ENCODE results near the gene HLF.

HLF gene

DNA sequence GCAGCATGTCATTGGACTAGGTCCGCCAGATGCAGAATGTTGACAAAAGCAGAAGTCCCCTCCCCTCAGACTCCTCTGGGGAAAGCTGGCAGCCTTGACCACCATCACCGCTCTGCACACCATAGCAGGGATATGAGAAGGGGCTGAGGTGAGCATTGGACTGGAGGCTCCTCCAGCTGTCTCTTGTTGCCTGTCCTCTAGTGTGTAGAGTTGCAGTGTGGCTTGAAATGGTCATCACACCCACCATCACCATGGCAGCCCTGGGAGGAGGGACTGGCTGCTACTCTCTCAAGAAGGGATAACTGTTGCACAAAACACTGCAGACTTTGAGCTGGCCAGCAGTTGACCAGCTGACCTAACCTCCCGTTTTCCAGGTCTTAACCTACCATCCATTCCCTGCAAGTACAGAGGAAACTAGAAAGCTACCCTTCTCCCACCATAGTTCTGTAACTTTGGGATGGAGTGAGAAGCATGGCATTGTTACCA, 38.3 kb downstream of the HLF start:
- Mint-ChIP-seq H3K9me3 (no peaks in the 10 kb centered on the region), H3K4me1 (peaks cover 10% of the 10 kb centered on the region), H3K4me3 (no peak overlapping the region), H3K27me3 (ENCODE audit: low read depth) (no peaks in the 10 kb centered on the region), H3K36me3 (ENCODE audit: low read depth) (no peaks in the 10 kb centered on the region), H3K27ac (no peak overlapping the region)
- TF ChIP-seq, protein P1, sequence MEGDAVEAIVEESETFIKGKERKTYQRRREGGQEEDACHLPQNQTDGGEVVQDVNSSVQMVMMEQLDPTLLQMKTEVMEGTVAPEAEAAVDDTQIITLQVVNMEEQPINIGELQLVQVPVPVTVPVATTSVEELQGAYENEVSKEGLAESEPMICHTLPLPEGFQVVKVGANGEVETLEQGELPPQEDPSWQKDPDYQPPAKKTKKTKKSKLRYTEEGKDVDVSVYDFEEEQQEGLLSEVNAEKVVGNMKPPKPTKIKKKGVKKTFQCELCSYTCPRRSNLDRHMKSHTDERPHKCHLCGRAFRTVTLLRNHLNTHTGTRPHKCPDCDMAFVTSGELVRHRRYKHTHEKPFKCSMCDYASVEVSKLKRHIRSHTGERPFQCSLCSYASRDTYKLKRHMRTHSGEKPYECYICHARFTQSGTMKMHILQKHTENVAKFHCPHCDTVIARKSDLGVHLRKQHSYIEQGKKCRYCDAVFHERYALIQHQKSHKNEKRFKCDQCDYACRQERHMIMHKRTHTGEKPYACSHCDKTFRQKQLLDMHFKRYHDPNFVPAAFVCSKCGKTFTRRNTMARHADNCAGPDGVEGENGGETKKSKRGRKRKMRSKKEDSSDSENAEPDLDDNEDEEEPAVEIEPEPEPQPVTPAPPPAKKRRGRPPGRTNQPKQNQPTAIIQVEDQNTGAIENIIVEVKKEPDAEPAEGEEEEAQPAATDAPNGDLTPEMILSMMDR (IDR thresholded peaks at IDR 0.05; ENCODE audit: unreplicated experiment in 3 of 3), result no peak

DNA sequence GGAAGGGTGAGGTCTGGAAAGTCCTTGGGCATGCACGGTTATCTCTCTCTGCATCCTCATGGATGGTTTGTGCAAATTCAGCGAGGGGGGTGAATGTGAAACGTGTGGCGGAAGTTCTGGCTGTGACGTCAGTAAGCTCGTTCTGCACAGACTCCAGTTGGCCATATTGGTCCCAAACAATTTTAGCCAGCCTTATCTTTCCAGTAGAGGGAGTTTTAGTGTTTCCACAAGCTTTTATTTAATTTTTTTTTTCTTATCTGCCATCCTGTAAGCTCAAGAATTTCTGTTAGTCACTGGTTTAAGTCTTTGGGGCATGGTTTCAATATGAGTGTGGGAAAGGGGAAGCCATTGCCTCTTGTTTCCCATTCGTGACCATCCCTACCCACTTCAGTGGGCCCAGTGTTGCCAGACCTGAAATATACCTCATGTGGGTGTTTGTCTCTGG, 39.0 kb downstream of the HLF start:
- peaks cover 10% of the 10 kb centered on the region for H3K4me1 Mint-ChIP-seq
- no peak overlapping the region for H3K27ac Mint-ChIP-seq
- H3K4me3 Mint-ChIP-seq, result no peak overlapping the region
- no peaks in the 10 kb centered on the region for H3K9me3 Mint-ChIP-seq
- no peaks in the 10 kb centered on the region for H3K36me3 Mint-ChIP-seq (ENCODE audit: low read depth)
- H3K27me3 Mint-ChIP-seq (ENCODE audit: low read depth), result no peaks in the 10 kb centered on the region
- TF ChIP-seq, protein P1 (IDR thresholded peaks at IDR 0.05; ENCODE audit: unreplicated experiment in 3 of 3), result no peak

DNA sequence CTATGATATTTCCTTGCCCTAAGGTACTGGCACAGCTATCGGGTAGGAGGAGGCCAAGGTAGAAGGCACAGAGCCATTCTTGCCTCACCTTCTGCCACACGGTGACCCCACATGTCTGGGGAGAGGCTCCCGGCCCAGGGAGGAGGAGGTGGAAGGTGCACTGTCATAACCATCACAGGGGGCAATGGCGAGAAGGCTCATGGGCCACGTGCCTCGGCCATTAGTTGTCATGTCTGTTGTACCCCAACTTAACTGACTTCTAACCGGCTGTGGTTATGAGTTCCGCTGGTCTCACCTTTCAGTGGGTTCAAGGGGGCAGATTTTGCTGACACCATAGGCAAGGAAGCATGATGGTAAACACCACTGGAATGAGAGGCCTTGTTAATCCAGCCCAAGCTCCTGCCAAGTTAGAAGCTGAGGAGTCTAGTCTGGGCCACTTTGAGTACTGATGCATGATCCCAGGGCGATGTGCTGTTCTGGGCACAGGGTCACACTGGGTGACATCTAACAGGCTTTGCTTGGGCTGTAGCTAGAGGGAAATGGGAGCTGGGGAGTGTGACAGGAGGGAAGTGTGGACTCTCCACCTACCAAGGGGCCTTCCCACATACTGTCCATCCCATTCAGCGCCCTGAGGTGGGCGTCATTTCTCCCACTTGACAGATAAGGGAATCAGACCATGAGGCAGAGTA, 39.6 kb downstream of the HLF start:
- Mint-ChIP-seq H3K36me3 (ENCODE audit: low read depth) (no peaks in the 10 kb centered on the region), H3K4me3 (no peak overlapping the region), H3K27ac (no peak overlapping the region), H3K4me1 (peaks cover 10% of the 10 kb centered on the region), H3K9me3 (no peaks in the 10 kb centered on the region), H3K27me3 (ENCODE audit: low read depth) (no peaks in the 10 kb centered on the region)
- TF ChIP-seq, protein P1 (IDR thresholded peaks at IDR 0.05; ENCODE audit: unreplicated experiment in 3 of 3), result no peak

DNA sequence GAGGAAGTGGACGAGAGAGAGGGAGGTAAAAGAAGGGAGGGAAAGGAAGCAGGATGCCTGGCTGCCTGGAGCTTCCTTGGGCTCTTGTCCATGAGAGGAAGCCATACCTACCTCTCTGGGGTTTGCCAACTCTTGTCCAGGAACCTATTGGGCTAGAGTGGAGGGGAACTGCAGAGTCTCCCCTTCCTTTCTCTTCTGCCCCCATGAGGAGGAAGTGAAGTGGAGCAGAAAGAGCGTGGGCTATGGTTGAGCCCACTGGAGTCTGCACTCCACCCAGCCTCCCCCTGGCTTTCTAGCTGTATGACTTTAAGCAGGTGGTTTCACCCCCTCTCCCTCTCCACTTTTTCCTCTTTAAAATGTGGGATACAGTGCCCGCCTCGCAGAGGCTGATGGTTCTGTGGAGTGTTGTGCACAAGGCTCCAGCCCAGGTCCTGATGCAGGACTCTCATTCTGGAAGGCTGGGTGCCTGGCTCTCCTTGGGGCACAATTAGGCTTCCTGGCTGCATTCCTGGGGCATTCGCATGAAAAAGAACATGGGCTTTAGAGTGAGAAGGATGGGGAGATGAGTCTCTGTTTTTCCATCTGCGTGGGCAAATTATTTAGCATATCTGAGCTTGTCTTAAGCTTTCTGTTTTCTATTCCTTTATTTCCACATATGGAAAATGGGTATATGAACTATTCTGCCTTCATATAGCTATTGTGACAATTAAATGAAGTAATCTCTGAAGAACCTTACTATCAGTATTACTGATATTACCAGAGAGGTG, 40.7 kb downstream of the HLF start:
- Mint-ChIP-seq H3K9me3 (no peaks in the 10 kb centered on the region), H3K4me3 (no peak overlapping the region), H3K27ac (no peak overlapping the region), H3K27me3 (ENCODE audit: low read depth) (no peaks in the 10 kb centered on the region), H3K4me1 (peaks cover 10% of the 10 kb centered on the region), H3K36me3 (ENCODE audit: low read depth) (no peaks in the 10 kb centered on the region)
- TF ChIP-seq, protein P1 (IDR thresholded peaks at IDR 0.05; ENCODE audit: unreplicated experiment in 3 of 3), result no peak

GRCh38 chr17:55307879-55308278, 43.1 kb downstream of the HLF start:
- Mint-ChIP-seq H3K27ac (no peak overlapping the region), H3K27me3 (ENCODE audit: low read depth) (no peaks in the 10 kb centered on the region), H3K9me3 (no peaks in the 10 kb centered on the region), H3K4me1 (peaks cover 10% of the 10 kb centered on the region), H3K36me3 (ENCODE audit: low read depth) (no peaks in the 10 kb centered on the region), H3K4me3 (no peak overlapping the region)
- TF ChIP-seq, protein P1 (IDR thresholded peaks at IDR 0.05; ENCODE audit: unreplicated experiment in 3 of 3), result no peak

Data from nephron (organoid).